ENCODE data around the gene PRKAG3. TPM values are rescaled to one million over a fixed set of nuclear protein-coding genes. Genes with fewer than 3 reads are reported as not detected.

PRKAG3 gene
- total and polyA plus RNA-seq, 2 experiments from 2014 or later, result not detected

DNA sequence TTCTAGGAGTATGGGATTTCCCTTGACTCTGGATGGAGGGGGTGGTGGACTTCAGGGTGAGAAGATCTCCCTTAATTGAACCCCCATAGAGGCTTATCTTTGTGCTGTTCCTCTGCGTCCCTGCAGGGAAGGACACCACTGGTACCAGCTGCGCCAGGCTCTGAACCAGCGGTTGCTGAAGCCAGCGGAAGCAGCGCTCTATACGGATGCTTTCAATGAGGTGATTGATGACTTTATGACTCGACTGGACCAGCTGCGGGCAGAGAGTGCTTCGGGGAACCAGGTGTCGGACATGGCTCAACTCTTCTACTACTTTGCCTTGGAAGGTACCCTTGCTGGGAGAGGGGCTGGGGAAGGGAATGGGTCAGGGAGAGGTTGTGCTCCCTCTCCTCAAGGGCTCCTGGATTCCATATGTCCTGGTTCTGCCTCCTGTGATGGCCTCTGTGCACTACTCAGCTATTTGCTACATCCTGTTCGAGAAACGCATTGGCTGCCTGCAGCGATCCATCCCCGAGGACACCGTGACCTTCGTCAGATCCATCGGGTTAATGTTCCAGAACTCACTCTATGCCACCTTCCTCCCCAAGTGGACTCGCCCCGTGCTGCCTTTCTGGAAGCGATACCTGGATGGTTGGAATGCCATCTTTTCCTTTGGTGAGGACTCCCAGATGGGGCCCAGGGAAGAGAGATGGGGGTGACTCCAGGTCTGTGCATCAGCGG is 19.3 kb downstream of the PRKAG3 start:
- TF ChIP-seq EZH2phosphoT487 (IDR thresholded peaks at IDR 0.05; ENCODE audit: insufficient read depth, low read depth), result no peak
- TF ChIP-seq EZH2 (IDR thresholded peaks at IDR 0.05; ENCODE audit: insufficient read depth, poor library complexity, severe bottlenecking), result no peak
- Histone ChIP-seq H3K9ac (no peak overlapping the region), H3K79me2 (ENCODE audit: insufficient read depth) (no peaks in the 10 kb centered on the region), H4K20me1 (ENCODE audit: insufficient read depth) (no peaks in the 10 kb centered on the region), H3F3A (ENCODE audit: insufficient read depth) (no peaks in the 10 kb centered on the region; the same call in 1 of the 2 replicates), H3K36me3 (ENCODE audit: low read depth) (no peaks in the 10 kb centered on the region), H3K4me1 (ENCODE audit: insufficient read depth) (0 out of 2 replicates have a peak, but pooled peaks cover under 1% of the 10 kb centered on the region), H3K4me3 (no peak overlapping the region), H3K4me2 (ENCODE audit: unreplicated experiment) (no peak overlapping the region), H2AFZ (no peak overlapping the region), H3K9me3 (ENCODE audit: low read depth) (no peaks in the 10 kb centered on the region), H3K27me3 (replicated peaks; ENCODE audit: insufficient read depth) (no peaks in the 10 kb centered on the region), H3K9me2 (ENCODE audit: insufficient read depth) (no peaks in the 10 kb centered on the region), H3K27ac (no peak overlapping the region)
- WGBS, 2 experiments (ENCODE audit: low coverage in 1 of 2, low lambda C conversion rate in 2 of 2, missing lambda C conversion rate in 2 of 2), result 92 to 93% methylated on average over 21 of the region's 21 CpGs
- in situ Hi-C loops (cut with MboI), result no loop called here
- DNase-seq, result no peak

DNA sequence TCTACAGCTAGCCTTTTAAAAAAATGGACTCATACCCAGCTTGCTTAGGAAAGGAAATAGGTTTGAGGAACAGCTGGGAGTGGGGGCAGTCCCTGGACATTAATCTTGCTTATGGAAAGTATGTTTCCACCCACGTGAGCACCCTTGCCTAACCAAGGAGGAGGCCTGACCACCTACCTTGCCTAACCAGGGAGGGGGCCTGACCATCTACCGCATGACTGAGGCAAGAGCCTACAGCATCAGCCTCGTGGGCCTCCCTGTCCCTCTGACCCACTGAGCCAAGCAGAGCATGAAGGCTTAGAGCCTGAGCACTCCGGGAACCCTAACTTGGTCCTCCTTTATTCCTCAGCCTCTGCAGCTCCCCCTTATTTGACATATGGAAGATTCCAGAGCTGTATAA is 20.2 kb downstream of the PRKAG3 start:
- no peak overlapping the region for H2AFZ ChIP-seq

DNA sequence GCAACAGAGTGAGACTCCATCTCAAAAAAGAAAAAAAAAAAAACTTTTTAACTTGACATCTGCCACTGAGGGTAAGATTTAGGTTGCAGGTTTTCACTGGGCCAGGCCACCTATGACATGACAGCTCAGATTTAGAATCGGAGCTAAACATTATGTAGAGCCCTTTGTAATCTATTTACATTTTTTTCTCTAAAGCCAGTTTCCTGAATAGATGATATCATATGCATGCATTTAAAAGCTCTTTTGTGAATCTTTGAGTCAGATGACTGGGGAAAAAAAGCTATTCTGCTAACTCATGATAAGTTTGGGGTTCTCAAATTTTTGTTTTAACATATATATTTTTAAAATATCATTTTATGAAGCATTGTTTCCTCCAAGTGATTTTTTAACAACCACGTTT is 21.3 kb downstream of the PRKAG3 start:
- no peaks in the 10 kb centered on the region for H3K36me3 ChIP-seq (ENCODE audit: low read depth)
- no peak overlapping the region for H3K4me2 ChIP-seq (ENCODE audit: unreplicated experiment)
- no peak for TF ChIP-seq EZH2 (IDR thresholded peaks at IDR 0.05; ENCODE audit: insufficient read depth, poor library complexity, severe bottlenecking)
- peaks cover 12% of the 10 kb centered on the region for H3F3A ChIP-seq (ENCODE audit: insufficient read depth)
- no peak overlapping the region for H3K9ac ChIP-seq
- H2AFZ ChIP-seq, result no peak overlapping the region
- H3K9me2 ChIP-seq (ENCODE audit: insufficient read depth), result no peaks in the 10 kb centered on the region
- H3K27ac ChIP-seq, result no peak overlapping the region
- no peaks in the 10 kb centered on the region for H4K20me1 ChIP-seq (ENCODE audit: insufficient read depth)
- no peak for DNase-seq
- H3K4me3 ChIP-seq, result no peak overlapping the region
- H3K4me1 ChIP-seq (ENCODE audit: insufficient read depth), result peaks cover 17% of the 10 kb centered on the region
- H3K9me3 ChIP-seq (ENCODE audit: low read depth), result no peaks in the 10 kb centered on the region
- 70 to 76% methylated on average over 2 of the region's 2 CpGs for WGBS, 2 experiments (ENCODE audit: low coverage in 1 of 2, low lambda C conversion rate in 2 of 2, missing lambda C conversion rate in 2 of 2)
- no peaks in the 10 kb centered on the region for H3K79me2 ChIP-seq (ENCODE audit: insufficient read depth)
- in situ Hi-C loops (cut with MboI), result no loop called here
- no peaks in the 10 kb centered on the region for H3K27me3 ChIP-seq (replicated peaks; ENCODE audit: insufficient read depth)

More for the DNA sequence above, 20.2 kb downstream of the PRKAG3 start:
- Histone ChIP-seq H3K4me1 (ENCODE audit: insufficient read depth) (peaks cover 9% of the 10 kb centered on the region; the same call in 1 of the 2 replicates), H3K4me2 (ENCODE audit: unreplicated experiment) (no peak overlapping the region), H3K9ac (no peak overlapping the region), H4K20me1 (ENCODE audit: insufficient read depth) (no peaks in the 10 kb centered on the region), H3F3A (ENCODE audit: insufficient read depth) (peaks cover 4% of the 10 kb centered on the region), H3K9me2 (ENCODE audit: insufficient read depth) (no peaks in the 10 kb centered on the region), H3K9me3 (ENCODE audit: low read depth) (no peaks in the 10 kb centered on the region), H3K79me2 (ENCODE audit: insufficient read depth) (no peaks in the 10 kb centered on the region), H3K4me3 (no peak overlapping the region), H3K27ac (no peak overlapping the region), H3K36me3 (ENCODE audit: low read depth) (no peaks in the 10 kb centered on the region), H3K27me3 (replicated peaks; ENCODE audit: insufficient read depth) (no peaks in the 10 kb centered on the region)
- TF ChIP-seq EZH2phosphoT487 (IDR thresholded peaks at IDR 0.05; ENCODE audit: insufficient read depth, low read depth) (no peak), EZH2 (IDR thresholded peaks at IDR 0.05; ENCODE audit: insufficient read depth, poor library complexity, severe bottlenecking) (no peak)
- in situ Hi-C loops (cut with MboI), result no loop called here
- WGBS, 2 experiments (ENCODE audit: low coverage in 1 of 2, low lambda C conversion rate in 2 of 2, missing lambda C conversion rate in 2 of 2), result 72 to 77% methylated on average over 4 of the region's 4 CpGs
- DNase-seq, result no peak

DNA sequence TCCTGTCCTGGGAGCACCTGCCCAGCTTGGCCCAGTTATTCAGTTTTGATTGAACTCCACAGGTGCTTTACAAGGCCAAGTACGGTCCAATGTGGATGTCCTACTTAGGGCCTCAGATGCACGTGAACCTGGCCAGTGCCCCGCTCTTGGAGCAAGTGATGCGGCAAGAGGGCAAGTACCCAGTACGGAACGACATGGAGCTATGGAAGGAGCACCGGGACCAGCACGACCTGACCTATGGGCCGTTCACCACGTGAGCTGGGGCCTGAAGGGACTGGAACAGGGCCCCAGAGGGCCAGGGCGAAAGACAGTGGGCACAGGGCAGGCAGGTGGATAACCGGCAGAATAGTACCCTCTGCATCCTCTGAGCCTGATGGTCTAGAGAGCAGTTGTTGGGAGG is 22.1 kb downstream of the PRKAG3 start:
- Histone ChIP-seq H3K9me3 (ENCODE audit: low read depth) (no peaks in the 10 kb centered on the region), H3K79me2 (ENCODE audit: insufficient read depth) (no peaks in the 10 kb centered on the region), H3K9ac (no peak overlapping the region), H3F3A (ENCODE audit: insufficient read depth) (peaks cover 13% of the 10 kb centered on the region), H3K27ac (no peak overlapping the region), H3K4me3 (no peak overlapping the region), H2AFZ (no peak overlapping the region), H3K4me2 (ENCODE audit: unreplicated experiment) (no peak overlapping the region), H3K4me1 (ENCODE audit: insufficient read depth) (peaks cover 18% of the 10 kb centered on the region), H3K36me3 (ENCODE audit: low read depth) (no peaks in the 10 kb centered on the region), H4K20me1 (ENCODE audit: insufficient read depth) (no peaks in the 10 kb centered on the region), H3K9me2 (ENCODE audit: insufficient read depth) (no peaks in the 10 kb centered on the region), H3K27me3 (replicated peaks; ENCODE audit: insufficient read depth) (no peaks in the 10 kb centered on the region)
- DNase-seq, result no peak
- WGBS, 2 experiments (ENCODE audit: low coverage in 1 of 2, low lambda C conversion rate in 2 of 2, missing lambda C conversion rate in 2 of 2), result 89 to 96% methylated on average over 12 of the region's 12 CpGs
- TF ChIP-seq EZH2 (IDR thresholded peaks at IDR 0.05; ENCODE audit: insufficient read depth, poor library complexity, severe bottlenecking) (no peak), EZH2phosphoT487 (IDR thresholded peaks at IDR 0.05; ENCODE audit: insufficient read depth, low read depth) (no peak)
- in situ Hi-C loops (cut with MboI), result no loop called here
